ENCODE results near the gene SDK1. TPM values are rescaled to one million over a fixed set of nuclear protein-coding genes. Genes with fewer than 3 reads are reported as not detected.
"Not testable (repeated sequence)": the region's sequence is repeated elsewhere in the genome, so short reads cannot be mapped to it uniquely, and the experiment has no call there.

Gene SDK1
- polyA plus RNA-seq, 1 donor, result 3.4 TPM

DNA sequence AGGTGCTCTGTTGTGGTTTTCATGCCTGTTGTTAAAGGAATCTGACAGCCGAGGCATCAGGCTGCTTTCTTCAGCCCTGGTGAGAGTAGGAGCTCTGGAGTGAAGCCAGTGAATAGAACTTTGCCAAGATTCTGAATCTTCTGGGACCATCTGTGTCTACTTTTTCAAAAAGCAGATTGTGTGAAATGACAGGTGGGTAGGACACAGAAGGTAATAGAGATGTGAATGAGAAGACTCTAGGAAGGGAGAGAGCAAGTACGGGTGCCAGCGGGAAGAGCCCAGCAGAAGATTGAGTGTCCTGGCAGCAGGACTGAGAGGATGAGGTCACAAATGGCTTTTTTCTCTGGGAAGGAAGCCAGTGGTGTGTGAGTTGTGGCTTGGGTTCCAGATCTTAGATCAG, 429.2 kb downstream of the SDK1 start:
- peak; percentile 60 for DNase-seq (ENCODE audit: low read depth)

- no peak for DNase-seq (ENCODE audit: low read depth)
Measured at GRCh38 chr7:3732395-3733005, 431.4 kb downstream of the SDK1 start.

- no peak for DNase-seq (ENCODE audit: low read depth)
Measured at GRCh38 chr7:3733541-3734140, 432.6 kb downstream of the SDK1 start.

- DNase-seq (ENCODE audit: low read depth), result no peak
Measured at GRCh38 chr7:3738964-3739363, 437.9 kb downstream of the SDK1 start.

GRCh38 chr7:3739983-3740382, 438.9 kb downstream of the SDK1 start:
- DNase-seq (ENCODE audit: low read depth), result no peak

DNA sequence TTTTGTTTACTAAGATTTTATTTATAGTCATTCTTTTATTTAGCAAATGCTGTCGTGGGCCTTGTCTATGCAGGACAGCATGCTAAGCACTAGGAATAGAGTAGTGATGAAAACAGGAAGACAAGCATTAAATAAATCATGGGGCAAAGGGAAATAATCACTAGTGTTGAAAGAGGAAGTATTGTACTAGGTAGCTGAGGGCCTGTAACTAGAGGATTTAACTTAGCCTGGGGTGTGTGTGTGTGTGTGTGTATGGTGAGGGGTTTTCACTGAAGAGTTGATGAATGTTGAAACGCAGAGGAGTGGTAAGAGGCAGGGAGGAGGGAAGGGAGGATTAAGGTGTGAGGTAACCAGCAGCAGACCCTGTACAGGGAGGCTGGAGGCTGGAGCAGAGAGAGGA, 446.4 kb downstream of the SDK1 start:
- DNase-seq (ENCODE audit: low read depth), result no peak

- DNase-seq (ENCODE audit: low read depth), result no peak
Measured at GRCh38 chr7:3748389-3748788, 447.3 kb downstream of the SDK1 start.

GRCh38 chr7:3753868-3754267, 452.8 kb downstream of the SDK1 start:
- DNase-seq (ENCODE audit: low read depth), result no peak

DNA sequence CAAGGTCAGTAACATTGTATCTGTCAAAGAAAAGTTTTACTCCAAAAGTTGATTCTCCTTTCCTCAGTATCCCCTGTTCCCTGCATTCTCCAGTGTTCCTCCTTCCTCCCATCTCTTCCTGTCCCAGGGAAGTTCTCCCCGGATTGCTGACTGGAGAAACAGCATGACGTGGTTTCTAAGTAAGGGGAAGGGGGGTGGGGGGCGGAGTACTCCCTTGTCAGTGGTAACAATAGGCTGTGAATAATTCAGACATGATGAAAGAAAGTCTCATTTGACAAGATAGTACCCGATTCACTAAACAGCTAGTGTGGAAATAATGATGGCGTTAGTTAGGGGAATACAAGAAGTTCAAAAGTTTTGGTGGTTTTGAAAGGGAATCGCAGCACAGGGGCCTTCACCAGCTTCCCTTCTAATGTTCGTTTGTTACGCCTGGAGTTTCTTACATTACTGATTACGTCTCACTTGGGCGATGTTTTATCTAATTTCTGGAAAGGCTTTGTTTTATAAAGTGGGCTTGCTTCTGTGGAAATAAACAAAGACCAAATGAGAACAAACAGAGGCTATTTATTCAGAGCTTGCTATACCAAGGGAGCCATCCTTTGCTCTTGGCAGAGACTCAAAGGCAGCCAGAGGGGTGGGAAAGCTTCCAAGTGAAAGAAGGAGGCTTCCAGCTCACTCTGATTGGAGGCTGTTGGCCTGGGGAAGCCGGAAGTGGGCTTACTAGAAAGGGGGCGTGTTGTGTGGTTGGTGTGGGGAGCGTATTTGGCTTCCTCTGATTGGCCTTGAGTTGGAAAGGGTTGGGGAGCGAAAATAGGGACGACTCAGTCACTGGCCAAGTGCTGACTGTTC, 453.7 kb downstream of the SDK1 start:
- no peak for DNase-seq (ENCODE audit: low read depth)

DNA sequence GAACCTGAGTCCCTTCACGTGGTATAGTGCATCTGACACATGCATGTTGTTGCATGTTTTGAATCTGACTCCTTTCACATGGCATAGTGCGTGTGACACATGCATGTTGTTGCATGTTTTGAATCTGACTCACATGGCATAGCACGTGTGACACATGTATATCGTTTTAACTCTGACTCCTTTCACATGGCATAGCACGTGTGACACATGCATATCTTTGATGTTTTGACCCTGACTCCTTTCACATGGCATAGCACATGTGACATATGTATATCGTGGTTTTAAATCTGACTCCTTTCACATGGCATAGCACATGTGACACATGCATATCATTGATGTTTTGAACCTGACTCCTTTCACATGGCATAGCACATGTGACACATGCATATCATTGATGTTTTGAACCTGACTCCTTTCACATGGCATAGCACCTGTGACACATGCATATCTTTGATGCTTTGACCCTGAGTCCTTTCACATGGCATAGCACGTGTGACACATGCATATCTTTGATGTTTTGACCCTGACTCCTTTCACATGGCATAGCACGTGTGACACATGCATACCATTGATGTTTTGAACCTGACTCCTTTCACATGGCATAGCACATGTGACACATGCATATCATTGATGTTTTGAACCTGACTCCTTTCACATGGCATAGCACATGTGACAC, 454.9 kb downstream of the SDK1 start:
- not testable (repeated sequence) for DNase-seq (ENCODE audit: low read depth)

DNA sequence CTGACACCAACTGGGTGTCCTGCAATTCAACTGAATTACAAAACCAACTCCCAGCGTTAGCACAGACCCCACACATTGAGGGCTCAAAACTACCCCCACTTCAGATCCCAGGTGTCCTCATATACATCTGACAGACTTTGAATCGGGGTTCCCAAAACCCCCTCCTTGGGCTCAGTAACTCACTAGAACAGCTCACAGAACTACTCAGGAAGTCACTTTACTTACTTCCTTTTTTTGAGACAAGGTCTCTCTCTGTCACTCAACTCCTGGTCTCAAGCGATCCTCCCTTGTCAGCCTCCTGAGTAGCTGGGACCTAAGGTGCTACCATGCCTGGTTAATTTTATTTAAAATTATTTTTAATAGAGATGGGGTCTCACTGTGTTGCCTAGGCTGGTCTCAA, 456.0 kb downstream of the SDK1 start:
- DNase-seq (ENCODE audit: low read depth), result no peak

GRCh38 chr7:3760651-3761050, 459.6 kb downstream of the SDK1 start:
- DNase-seq (ENCODE audit: low read depth), result no peak

- DNase-seq (ENCODE audit: low read depth), result no peak
Measured at GRCh38 chr7:3762146-3762831, 461.2 kb downstream of the SDK1 start.

GRCh38 chr7:3767917-3768777, 467.1 kb downstream of the SDK1 start:
- DNase-seq (ENCODE audit: low read depth), result no peak

GRCh38 chr7:3771906-3772305, 470.9 kb downstream of the SDK1 start:
- no peak for DNase-seq (ENCODE audit: low read depth)

GRCh38 chr7:3778345-3778744, 477.3 kb downstream of the SDK1 start:
- DNase-seq (ENCODE audit: low read depth), result no peak

GRCh38 chr7:3780016-3780415, 479.0 kb downstream of the SDK1 start:
- DNase-seq (ENCODE audit: low read depth), result no peak

DNA sequence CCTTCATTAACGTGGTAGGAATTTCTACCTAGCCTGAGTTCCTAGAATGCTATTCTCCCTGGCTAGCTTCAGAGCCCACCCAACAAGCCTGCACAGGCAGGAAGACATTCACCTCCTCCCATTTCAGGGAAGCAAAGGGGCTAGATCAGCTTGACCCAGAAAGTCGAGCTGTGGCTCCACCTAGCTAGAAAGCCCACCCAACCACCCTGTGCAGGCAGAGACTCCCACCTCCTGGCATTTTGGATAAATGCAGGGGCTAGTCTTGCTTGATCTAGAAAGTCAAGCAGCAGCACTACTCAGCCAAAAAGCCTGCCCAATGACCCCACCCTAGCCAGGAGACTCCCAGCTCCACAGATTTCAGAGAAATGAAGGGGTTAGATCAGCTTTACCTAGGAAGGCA, 479.5 kb downstream of the SDK1 start:
- DNase-seq (ENCODE audit: low read depth), result no peak

DNA sequence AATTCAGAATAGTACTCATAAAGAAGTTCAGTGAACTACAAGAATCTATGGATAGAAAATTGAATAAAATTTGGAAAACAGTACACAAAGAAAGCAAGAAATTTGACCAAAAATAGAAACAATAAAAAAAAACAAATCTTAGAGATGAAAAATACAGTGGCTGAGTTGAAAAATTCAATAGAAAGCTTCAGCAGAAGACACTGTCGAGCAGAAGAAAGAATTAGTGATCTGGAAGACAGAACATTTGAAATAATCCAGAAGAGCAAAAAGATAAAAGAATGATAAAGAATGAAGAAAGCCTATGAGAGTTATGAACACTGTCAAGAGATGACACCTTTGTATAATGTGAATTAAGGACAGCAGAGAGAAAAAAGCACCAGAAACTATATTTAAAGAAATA, 480.6 kb downstream of the SDK1 start:
- DNase-seq (ENCODE audit: low read depth), result no peak

- no peak for DNase-seq (ENCODE audit: low read depth)
Measured at GRCh38 chr7:3787717-3788264, 486.7 kb downstream of the SDK1 start.

DNA sequence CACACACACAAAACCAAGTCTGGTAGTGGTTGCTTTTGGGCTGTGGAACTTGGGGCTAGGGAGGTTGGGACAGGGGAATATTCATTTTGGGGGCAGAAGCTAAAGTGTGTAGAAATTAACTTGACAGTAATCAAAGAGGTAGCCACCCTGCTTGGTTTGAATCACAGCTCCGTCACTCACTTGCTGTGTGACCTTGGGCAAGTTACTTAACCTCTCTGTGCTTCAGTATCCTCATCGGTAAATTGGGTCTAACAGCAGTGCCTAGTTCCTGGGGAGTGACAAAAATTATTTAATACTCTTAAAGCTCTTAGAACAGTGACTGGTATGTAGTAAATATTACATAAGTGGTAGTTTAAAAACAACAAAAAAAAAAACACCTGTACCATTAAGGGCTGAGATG, 489.8 kb downstream of the SDK1 start:
- DNase-seq (ENCODE audit: low read depth), result no peak

Measured in forelimb muscle (tissue), 1 donor.